Mammary epithelial cell (primary cell): ENCODE results near the gene GJA3.

ENCODE experiments used
- CTCF ChIP-seq, 2 donors: IDR thresholded peaks in 1 of 2; conservative IDR thresholded peaks in 1 of 2; 2 replicates each; pipeline ENCODE4 v1.5.1; 2011 to 2012; ENCODE audit warnings: inconsistent platforms in 2 of 2, low read length in 2 of 2, mild to moderate bottlenecking in 2 of 2, control low read depth in 1 of 2, low read depth in 1 of 2; ENCODE audit not compliant: insufficient read depth in 1 of 2; ENCODE audit errors: extremely low read depth in 1 of 2
- EZH2 ChIP-seq: IDR thresholded peaks from 2 replicates; pipeline ENCODE4 v1.6.1; 2012; ENCODE audit warnings: low read length, inconsistent platforms, borderline replicate concordance

- TF ChIP-seq EZH2 (no peak), CTCF (conservative IDR thresholded peaks at IDR 0.05 in 1 of 2, IDR thresholded peaks at IDR 0.05 in 1 of 2; ENCODE audit: extremely low read depth in 1 of 2, insufficient read depth in 1 of 2, low read depth in 1 of 2, low read length in 2 of 2) (no peak)
Observed at GRCh38 chr13:20106742-20107141, 54.1 kb downstream of the GJA3 start.
